ENCODE results near the gene SLC39A6. TPM values are rescaled to one million over a fixed set of nuclear protein-coding genes. Genes with fewer than 3 reads are reported as not detected.

Gene SLC39A6
- total RNA-seq, 1 donor, result 88.6 TPM

DNA sequence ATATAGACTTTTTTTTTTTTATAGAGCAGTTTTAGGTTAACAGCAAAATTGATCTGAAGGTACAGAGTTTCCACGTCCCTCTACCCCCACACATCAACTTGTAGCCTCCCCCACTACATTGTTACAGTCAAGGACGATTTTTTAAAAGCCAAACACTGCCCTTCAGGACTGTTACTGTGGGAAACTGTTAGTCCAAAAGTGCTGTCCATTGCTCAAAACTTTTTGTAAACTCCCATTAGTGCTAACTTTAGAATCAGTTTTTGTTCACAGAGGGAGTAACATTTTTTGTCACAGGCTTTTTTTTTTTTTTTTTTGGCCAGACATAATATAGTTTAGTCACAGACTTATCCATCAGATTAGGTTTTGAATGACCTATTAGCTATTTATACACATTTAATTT is 24.6 kb upstream of the SLC39A6 start:
- DNase-seq (ENCODE audit: low read depth), result peak; percentile 36
- H3K4me3 ChIP-seq (ENCODE audit: low read depth, low read length), result no peak overlapping the region
- TF ChIP-seq, protein P1, sequence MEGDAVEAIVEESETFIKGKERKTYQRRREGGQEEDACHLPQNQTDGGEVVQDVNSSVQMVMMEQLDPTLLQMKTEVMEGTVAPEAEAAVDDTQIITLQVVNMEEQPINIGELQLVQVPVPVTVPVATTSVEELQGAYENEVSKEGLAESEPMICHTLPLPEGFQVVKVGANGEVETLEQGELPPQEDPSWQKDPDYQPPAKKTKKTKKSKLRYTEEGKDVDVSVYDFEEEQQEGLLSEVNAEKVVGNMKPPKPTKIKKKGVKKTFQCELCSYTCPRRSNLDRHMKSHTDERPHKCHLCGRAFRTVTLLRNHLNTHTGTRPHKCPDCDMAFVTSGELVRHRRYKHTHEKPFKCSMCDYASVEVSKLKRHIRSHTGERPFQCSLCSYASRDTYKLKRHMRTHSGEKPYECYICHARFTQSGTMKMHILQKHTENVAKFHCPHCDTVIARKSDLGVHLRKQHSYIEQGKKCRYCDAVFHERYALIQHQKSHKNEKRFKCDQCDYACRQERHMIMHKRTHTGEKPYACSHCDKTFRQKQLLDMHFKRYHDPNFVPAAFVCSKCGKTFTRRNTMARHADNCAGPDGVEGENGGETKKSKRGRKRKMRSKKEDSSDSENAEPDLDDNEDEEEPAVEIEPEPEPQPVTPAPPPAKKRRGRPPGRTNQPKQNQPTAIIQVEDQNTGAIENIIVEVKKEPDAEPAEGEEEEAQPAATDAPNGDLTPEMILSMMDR (IDR thresholded peaks at IDR 0.05; ENCODE audit: insufficient read depth, low read length), result no peak

DNA sequence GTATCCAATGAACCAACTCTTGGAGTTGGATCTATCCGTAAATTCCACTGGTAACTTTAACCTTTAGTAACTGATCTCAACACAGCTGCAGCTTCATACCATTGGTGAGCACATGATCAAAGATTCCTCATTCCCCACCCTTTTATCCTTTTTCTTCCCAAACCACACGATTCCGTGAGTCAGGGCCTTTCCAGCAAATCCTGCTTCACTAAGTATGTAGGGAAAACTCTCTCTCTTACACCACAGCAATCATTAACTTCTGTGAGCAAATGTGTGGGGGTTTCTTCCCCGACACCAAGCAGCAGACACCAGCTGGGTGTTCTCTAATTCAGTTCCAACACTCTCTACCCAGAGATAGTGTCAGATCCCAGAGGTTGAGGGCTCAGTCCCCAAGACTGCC is 24.1 kb upstream of the SLC39A6 start:
- H3K4me3 ChIP-seq (ENCODE audit: low read depth, low read length), result no peak overlapping the region
- TF ChIP-seq, protein P1 (IDR thresholded peaks at IDR 0.05; ENCODE audit: insufficient read depth, low read length), result no peak
- DNase-seq (ENCODE audit: low read depth), result peak; percentile 90

DNA sequence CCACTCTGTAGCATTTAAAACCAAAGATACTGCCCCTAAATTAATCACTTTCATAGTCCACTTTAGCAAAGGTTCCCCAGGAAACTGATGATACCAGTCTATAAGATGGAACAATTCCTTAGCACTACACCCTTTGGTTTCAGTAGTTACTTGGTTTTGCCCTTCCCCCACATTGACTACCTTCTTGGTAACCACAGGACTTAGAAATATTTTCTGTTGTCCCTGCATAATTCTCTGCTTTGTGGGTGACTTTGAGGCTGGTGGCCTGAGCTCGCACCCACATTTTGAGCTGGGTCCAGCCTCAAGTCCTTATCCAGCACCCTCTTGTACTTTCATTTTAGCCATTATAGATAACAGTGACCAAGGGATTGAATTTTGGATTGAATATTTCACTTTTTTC is 23.6 kb upstream of the SLC39A6 start:
- DNase-seq (ENCODE audit: low read depth), result no peak
- no peak overlapping the region for H3K4me3 ChIP-seq (ENCODE audit: low read depth, low read length)
- TF ChIP-seq, protein P1 (IDR thresholded peaks at IDR 0.05; ENCODE audit: insufficient read depth, low read length), result no peak

DNA sequence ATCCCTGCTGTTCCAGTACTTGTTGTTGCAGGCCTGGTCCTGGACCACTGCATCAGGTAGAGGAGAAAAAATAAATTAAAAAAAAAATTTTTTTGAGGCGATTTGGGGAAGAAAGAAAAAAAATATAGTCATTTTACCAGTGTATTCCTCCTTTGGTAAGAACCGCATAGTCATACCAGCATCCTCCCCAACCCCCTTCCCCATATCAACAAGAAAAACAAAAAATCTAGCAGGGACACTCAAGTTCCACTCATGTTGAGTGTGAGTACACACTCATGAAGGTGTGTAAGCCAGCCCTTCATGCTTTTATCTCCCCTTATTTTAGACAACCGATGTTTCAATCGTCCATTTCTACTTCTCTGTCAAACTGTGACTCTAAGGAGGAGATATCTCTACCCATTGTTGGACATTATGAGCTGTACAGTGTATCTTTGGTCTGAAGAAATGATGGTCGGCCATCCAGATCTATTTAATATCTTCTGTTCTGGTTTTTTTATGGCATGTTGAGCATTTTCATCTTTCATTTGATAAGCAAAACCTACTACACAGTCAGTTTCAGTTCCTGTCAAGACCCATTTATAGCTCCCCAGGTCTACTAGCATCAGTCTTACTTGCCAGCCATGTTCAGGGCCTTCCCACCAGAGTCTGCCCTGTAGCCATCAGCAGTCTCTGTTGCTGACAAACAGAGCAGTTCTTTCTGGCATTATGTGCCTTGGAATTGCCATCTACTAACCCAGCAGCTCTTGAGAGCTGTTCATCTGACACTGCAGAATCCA is 20.6 kb upstream of the SLC39A6 start:
- TF ChIP-seq, protein P1 (IDR thresholded peaks at IDR 0.05; ENCODE audit: insufficient read depth, low read length), result no peak
- no peak for DNase-seq (ENCODE audit: low read depth)
- H3K4me3 ChIP-seq (ENCODE audit: low read depth, low read length), result no peak overlapping the region

DNA sequence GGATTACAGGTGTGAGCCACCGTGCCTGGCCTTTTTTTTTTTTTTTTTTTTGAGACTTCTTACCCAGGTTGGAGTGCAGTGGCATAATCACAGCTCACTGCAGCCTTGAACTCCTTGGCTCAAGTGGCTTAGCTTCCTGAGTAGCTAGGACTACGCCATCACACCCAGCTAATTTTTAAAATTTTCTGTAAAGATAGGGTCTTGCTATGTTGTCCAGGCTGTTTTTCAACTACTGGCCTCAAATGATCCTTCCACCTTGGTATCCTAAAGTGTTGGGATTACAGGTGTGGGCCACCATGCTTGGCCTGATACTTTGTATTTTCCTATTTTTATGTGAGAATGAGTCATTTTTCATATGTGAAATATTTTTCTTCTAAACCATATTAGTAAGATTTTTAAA is 14.3 kb upstream of the SLC39A6 start:
- TF ChIP-seq, protein P1 (IDR thresholded peaks at IDR 0.05; ENCODE audit: insufficient read depth, low read length), result no peak
- no peak for DNase-seq (ENCODE audit: low read depth)
- H3K4me3 ChIP-seq (ENCODE audit: low read depth, low read length), result no peak overlapping the region

DNA sequence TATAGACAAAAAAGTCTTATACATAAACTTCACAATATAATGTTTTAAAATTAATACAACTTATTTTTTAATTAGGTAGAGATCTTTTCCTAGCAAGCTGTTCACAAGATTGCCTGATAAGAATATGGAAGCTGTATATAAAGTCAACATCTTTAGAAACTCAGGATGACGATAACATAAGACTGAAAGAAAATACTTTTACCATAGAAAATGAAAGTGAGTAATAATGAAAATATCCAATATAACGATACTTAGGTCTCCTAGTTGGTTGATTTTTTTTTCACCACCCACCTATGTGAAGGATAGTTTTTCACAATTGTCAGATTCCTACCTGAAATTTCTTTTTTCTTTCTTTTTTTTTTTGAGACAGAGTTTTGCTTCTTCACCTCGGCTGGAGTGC is 13.6 kb upstream of the SLC39A6 start:
- H3K4me3 ChIP-seq (ENCODE audit: low read depth, low read length), result no peak overlapping the region
- DNase-seq (ENCODE audit: low read depth), result no peak
- TF ChIP-seq, protein P1 (IDR thresholded peaks at IDR 0.05; ENCODE audit: insufficient read depth, low read length), result no peak

DNA sequence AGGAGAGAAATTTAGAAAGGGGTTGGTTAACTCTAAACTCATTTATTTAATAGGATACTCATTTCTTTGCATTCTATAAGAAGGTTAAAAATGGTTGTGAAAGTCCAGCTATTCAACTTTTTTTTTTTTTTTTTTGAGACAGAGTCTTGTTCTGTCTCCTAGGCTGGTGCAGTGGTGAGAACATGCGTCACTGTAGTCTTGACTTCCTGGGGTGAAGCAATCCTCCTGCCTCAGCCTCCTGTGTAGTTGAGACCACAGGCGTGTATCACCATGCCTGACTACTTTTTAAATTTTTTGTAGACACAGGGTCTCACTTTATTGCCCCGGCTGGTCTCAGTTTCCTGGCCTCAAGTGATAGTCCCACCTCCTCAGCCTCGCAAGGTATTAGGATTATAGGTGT is 12.4 kb upstream of the SLC39A6 start:
- no peak for DNase-seq (ENCODE audit: low read depth)
- no peak overlapping the region for H3K4me3 ChIP-seq (ENCODE audit: low read depth, low read length)
- TF ChIP-seq, protein P1 (IDR thresholded peaks at IDR 0.05; ENCODE audit: insufficient read depth, low read length), result no peak
